Esophagus squamous epithelium (tissue), 5 donors: ENCODE results near the gene S100A16. TPM values are rescaled to one million over a fixed set of nuclear protein-coding genes. Genes with fewer than 3 reads are reported as not detected.

Source experiments
- DNase-seq: peaks from one replicate; lab custom pipeline; 2025; lab: John Stamatoyannopoulos, UW
- H3K27ac ChIP-seq, 4 donors: fragments of 200-600 bp; sonication (generic); one replicate each; pipeline ENCODE4 v1.5.1; 2016 to 2019; ENCODE audit warnings: mild to moderate bottlenecking in 1 of 4
- H3K27me3 ChIP-seq, 4 donors: fragments of 200-600 bp; sonication (generic); 1 replicate in 3 of 4; 2 replicates in 1 of 4; pipeline versions ENCODE4 v1.5.1 to v1.6.0; 2017 to 2021; ENCODE audit warnings: antibody characterized with exemption in 1 of 4
- H3K36me3 ChIP-seq, 3 donors: fragments of 200-600 bp; sonication (generic); one replicate each; pipeline ENCODE4 v1.5.1; 2016 to 2019
- H3K4me1 ChIP-seq, 3 donors: fragments of 200-600 bp; sonication (generic); one replicate each; pipeline ENCODE4 v1.5.1; 2017 to 2019
- H3K4me3 ChIP-seq, 4 donors: fragments of 200-600 bp; sonication (generic); 1 replicate in 3 of 4; 2 replicates in 1 of 4; pipeline ENCODE4 v1.5.1; 2016 to 2019; ENCODE audit warnings: mild to moderate bottlenecking in 2 of 4, moderate library complexity in 1 of 4
- H3K9me3 ChIP-seq, 3 donors: fragments of 200-600 bp; sonication (generic); one replicate each; pipeline ENCODE4 v1.5.1; 2016 to 2019
- POLR2A ChIP-seq, 4 donors: fragments of 450-650 bp; IDR thresholded peaks; one replicate each; pipeline ENCODE4 v1.6.1; 2017; ENCODE audit warnings: antibody characterized with exemption in 4 of 4, mild to moderate bottlenecking in 4 of 4, moderate library complexity in 3 of 4
- WGBS, 2 donors: methylation state at CpG; one replicate each; pipeline ENCODE4 v1.1.5; 2018; 5-methylcytosine and 5-hydroxymethylcytosine counted together
- intact Hi-C: fragments of 100-400 bp; cut with DNase I; formaldehyde crosslinking; loops from one replicate; pipeline ENCODE4 v1.15.0; 2022
- total RNA-seq, 4 donors: library from RNA; depleted of rRNA; stranded (reverse); fragments of >200 nt; gene quantifications; one replicate each; pipeline ENCODE4 v1.1.0, GENCODE V29; 2016
- TF ChIP-seq, protein P1 (sequence below), 6 experiments: fragments of 450-650 bp in 4 of 6; fragments of 200-600 bp in 2 of 6; sonication (generic) in 2 of 6; IDR thresholded peaks; one replicate each; pipeline ENCODE4 v1.5.1; 2016 to 2019; ENCODE audit warnings: antibody characterized with exemption in 6 of 6, mild to moderate bottlenecking in 4 of 6, moderate library complexity in 4 of 6
- donor health status: DM: yes; HTN: yes; CAD: no.

Gene S100A16
- total RNA-seq, 4 donors from 2014 or later: 1,372 to 2,409 (median 2,158) TPM

DNA sequence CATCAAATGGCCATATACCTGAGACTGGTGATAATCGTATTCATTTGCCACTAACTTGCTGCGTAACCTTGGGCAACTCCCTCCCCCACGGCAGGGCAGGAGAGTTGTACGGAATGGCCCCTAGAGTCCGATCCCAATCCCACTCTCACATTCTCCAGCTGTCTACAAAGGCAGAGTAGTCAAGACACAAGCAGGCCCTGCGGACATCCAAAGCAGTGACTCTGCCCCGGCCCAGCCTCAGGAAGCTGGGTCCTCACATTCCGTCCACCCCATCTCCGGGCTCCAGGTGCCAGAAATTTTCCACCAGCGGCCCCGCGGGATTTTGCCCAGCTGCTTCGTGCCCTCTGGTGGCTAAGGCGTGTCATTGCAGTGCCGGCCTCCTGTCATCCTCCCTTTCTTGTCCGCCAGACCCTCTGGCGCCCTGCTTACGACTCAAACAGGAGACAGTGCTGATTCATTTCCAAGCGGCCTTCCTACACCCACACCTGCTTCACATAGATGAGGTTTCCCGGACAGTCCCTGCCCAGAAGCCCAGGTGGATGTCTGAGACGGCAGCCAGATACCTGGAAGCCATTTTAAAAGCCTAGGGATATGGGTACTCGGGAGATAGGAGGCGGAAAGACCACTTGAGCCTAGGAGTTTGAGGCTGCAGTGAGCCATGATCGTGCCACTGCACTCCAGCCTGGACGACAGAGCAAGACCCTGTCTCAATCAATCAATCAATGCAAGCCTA, 44.4 kb downstream of the S100A16 start:
- Histone ChIP-seq H3K27me3 (no peaks in the 10 kb centered on the region), H3K9me3 (no peaks in the 10 kb centered on the region), H3K4me1 (peaks cover 49 to 75% (median 56%) of the 10 kb centered on the region in 3 donors), H3K27ac (peak overlapping the region; percentile 95 to 100 (median 99)), H3K36me3 (no peaks in the 10 kb centered on the region), H3K4me3 (peak overlapping the region; percentile 20 to 55 (median 28))
- intact Hi-C loops: loop anchor here (2.0 to 10.0 kb wide), 2 partner anchors 34 to 54 kb away; partner anchors contain the start of gene S100A6
- 0 to 5% methylated on average over 2 to 12 of the region's 25 CpGs for WGBS, 2 donors
- DNase-seq: peak; percentile 37
- no peak for TF ChIP-seq POLR2A (IDR thresholded peaks at IDR 0.05)
- TF ChIP-seq, protein P1, sequence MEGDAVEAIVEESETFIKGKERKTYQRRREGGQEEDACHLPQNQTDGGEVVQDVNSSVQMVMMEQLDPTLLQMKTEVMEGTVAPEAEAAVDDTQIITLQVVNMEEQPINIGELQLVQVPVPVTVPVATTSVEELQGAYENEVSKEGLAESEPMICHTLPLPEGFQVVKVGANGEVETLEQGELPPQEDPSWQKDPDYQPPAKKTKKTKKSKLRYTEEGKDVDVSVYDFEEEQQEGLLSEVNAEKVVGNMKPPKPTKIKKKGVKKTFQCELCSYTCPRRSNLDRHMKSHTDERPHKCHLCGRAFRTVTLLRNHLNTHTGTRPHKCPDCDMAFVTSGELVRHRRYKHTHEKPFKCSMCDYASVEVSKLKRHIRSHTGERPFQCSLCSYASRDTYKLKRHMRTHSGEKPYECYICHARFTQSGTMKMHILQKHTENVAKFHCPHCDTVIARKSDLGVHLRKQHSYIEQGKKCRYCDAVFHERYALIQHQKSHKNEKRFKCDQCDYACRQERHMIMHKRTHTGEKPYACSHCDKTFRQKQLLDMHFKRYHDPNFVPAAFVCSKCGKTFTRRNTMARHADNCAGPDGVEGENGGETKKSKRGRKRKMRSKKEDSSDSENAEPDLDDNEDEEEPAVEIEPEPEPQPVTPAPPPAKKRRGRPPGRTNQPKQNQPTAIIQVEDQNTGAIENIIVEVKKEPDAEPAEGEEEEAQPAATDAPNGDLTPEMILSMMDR (IDR thresholded peaks at IDR 0.05): peak; percentile 97 to 100 (median 99)

DNA sequence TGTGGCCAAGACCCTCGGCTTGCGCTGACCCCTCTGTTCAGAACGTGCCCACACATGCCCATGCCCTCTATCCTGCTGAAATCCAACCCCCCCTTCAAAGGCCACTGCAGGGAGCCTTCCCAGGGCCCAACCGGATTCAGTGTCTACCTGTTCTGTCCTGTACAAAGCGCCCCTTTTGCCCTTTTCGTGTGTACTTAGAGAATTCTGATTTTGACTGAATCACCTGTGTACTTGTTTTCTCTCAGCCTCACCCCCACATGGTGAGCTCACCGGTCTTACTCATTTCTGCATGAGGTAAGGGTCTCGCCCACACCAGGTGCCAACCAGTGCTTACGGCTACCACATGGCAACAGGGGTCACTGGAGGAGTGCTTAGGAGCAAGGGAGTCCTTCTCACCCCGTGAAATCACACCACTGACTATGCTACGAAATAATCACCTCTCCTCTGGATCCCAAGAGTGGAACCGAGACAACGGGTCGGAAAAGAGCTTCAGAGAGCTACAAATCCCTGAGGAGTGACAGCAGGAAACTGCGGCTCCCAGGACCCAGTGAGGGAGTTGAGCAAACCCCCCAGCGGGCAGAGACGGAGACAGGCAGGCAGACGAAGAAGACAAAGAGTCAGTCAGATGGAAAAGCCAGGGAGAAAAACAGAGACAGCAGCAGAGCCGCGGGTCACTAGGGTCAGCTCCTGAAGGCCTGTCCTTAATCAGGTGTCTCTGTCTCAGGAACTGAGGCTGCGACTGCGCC, 45.1 kb downstream of the S100A16 start:
- H3K27me3 ChIP-seq: no peaks in the 10 kb centered on the region
- peak overlapping the region; percentile 20 to 55 (median 28) for H3K4me3 ChIP-seq
- peak overlapping the region; percentile 95 to 100 (median 99) for H3K27ac ChIP-seq
- no peak for TF ChIP-seq POLR2A (IDR thresholded peaks at IDR 0.05)
- TF ChIP-seq, protein P1 (IDR thresholded peaks at IDR 0.05): no peak
- no peaks in the 10 kb centered on the region for H3K36me3 ChIP-seq
- DNase-seq: no peak
- H3K4me1 ChIP-seq: peaks cover 45 to 73% (median 49%) of the 10 kb centered on the region in 3 donors
- intact Hi-C loops: loop anchor here (2.0 to 10.0 kb wide), 2 partner anchors 33 to 53 kb away; partner anchors contain the start of gene S100A6
- H3K9me3 ChIP-seq: no peaks in the 10 kb centered on the region
- WGBS, 2 donors: 36 to 48% methylated on average over 15 to 21 of the region's 22 CpGs

DNA sequence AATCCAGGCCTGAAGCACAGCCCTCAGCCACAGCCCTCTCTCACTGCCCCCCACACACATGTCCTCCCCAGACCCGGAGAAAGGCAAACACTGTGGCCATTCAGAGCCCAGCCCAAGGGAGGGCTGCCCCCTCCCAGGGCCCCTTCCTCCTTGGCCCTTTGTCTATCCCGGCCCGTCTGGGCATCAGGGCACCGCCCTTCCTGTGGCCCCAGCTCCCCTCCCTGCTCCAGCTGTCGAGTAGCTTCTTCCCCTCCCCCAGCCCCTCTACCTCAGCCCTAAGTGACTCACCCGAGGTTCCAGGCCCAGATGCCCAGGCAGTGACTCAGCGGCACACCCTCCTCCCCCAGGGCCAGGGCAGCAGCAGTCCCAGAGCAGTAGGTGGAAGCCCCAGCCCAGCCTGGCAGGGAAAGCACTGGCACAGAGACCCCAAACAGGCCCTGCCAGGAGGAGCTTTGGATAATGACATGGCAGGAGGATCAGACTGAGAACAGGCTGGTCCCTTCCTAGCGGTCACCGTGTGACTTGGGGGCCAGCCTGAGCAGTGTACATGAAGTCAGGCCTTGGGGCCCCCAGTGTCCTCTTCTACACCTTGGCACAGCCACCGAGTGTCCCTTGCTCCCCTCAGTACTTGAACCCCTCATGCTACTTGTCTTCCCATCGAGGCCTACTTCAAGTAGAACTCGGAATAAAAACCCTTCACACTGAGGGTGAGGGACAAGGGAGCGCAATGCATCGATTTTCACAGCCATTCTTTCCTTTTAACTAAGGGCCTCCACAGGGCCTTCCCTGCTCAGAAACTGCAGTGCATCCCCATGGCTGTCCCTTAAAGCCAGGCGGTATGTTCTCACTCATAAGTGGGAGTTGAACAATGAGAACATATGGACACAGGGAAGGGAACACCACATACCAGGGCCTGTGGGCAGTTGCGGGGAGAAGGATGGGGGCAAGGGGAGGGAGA, 46.2 kb downstream of the S100A16 start:
- peak overlapping the region; percentile 41 to 59 (median 53) for H3K4me3 ChIP-seq
- peak overlapping the region; percentile 95 to 100 (median 99) for H3K27ac ChIP-seq
- H3K4me1 ChIP-seq: peaks cover 38 to 70% (median 39%) of the 10 kb centered on the region in 3 donors
- TF ChIP-seq POLR2A (IDR thresholded peaks at IDR 0.05): peak in 3 of 4 donors; percentile 31 to 64 (median 43)
- TF ChIP-seq, protein P1 (IDR thresholded peaks at IDR 0.05): peak in 1 of 6 experiments; percentile 6
- 26 to 62% methylated on average over 6 to 12 of the region's 16 CpGs for WGBS, 2 donors
- no peaks in the 10 kb centered on the region for H3K27me3 ChIP-seq
- H3K36me3 ChIP-seq: peaks cover 0 to 9% (median 3%) of the 10 kb centered on the region in 3 donors
- no peaks in the 10 kb centered on the region for H3K9me3 ChIP-seq
- peak; percentile 71 for DNase-seq
- intact Hi-C loops: loop anchor here (10.0 kb wide), 1 partner anchor 52 kb away; no protein-coding TSS in a partner anchor

DNA sequence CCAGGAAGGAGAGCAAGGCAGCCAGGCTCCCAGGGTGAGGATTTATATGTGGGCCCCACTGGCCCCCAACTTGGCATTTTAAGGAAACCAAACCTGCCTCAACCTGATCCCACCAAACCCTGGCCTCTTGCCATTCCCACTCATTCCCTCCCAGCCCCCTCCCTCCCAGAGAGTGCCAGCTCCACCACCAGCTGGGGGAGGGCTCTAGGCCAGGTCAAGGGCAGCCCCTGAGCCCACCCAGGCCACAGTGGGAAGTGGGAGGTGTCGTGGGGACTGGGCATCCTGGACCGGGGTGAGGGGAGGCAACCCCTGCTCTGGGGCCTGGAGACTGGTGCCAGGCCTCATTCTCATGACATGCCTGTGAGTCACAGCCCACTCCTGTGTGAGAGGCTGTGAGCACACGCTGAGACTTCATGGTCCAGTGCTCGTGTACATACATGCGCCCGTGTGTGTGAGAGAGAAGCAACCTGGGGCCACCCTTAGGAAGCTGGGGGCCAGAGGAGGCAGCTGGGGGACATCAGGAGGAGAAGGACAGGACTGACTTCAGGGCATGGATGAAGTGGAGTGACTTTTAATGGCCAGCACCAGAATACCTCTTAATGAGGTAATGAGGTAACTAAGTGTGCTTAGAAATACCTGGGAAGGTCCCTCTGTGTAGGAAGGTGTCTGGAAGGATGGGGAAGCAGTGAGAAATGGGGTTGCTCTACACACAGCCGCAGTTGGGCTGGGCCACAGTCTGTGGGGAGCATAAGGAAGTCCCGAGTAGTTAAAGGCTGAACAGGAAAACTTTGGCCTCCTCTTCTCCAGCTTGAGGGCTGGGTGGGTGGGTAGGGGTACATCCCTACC, 47.2 kb downstream of the S100A16 start, which contains the start of gene S100A2:
Gene S100A2 (minus strand): TSS at position 316 of the 846 bp plus-strand sequence. CDS start 1,967 bp downstream, outside the sequence.
- peaks cover 38 to 74% (median 39%) of the 10 kb centered on the region in 3 donors for H3K4me1 ChIP-seq
- TF ChIP-seq, protein P1 (IDR thresholded peaks at IDR 0.05): no peak
- TF ChIP-seq POLR2A (IDR thresholded peaks at IDR 0.05): peak in 2 of 4 donors; percentile 9 to 29
- 8 to 26% methylated on average over 3 to 4 of the region's 8 CpGs for WGBS, 2 donors
- no peak for DNase-seq
- H3K27me3 ChIP-seq: no peaks in the 10 kb centered on the region
- peak within 1 kb of the TSS; percentile 41 to 59 (median 53) for H3K4me3 ChIP-seq
- no peaks in the 10 kb centered on the region for H3K9me3 ChIP-seq
- intact Hi-C loops: loop anchor here (10.0 kb wide), 1 partner anchor 51 kb away; no protein-coding TSS in a partner anchor
- peak within 1 kb of the TSS; percentile 95 to 100 (median 99) for H3K27ac ChIP-seq
- peaks cover 6 to 18% (median 6%) of the 10 kb centered on the region in 3 donors for H3K36me3 ChIP-seq
